NCI-H345 treated with DMSO at 0.1 percent for 48 hours (cell line): ENCODE data around the gene POLL.
"Not testable (repeated sequence)": the region's sequence is repeated elsewhere in the genome, so short reads cannot be mapped to it uniquely, and the experiment has no call there.

Source experiments
- DNase-seq: peaks from one replicate; lab custom pipeline; 2025; ENCODE audit not compliant: unreplicated experiment; lab: John Stamatoyannopoulos, UW

Gene POLL

GRCh38 chr10:101587725-101588653 is at the start of gene POLL, which contains the start of gene DPCD:
Gene POLL (minus strand): TSS chr10:101588257. CDS start chr10:101587360, 897 bp downstream.
Gene DPCD (plus strand): TSS chr10:101588321. CDS start chr10:101588337, 16 bp downstream.
- peak; percentile 72 for DNase-seq

GRCh38 chr10:101633510-101633909 is 45.5 kb upstream of the POLL start:
- not testable (repeated sequence) for DNase-seq

DNA sequence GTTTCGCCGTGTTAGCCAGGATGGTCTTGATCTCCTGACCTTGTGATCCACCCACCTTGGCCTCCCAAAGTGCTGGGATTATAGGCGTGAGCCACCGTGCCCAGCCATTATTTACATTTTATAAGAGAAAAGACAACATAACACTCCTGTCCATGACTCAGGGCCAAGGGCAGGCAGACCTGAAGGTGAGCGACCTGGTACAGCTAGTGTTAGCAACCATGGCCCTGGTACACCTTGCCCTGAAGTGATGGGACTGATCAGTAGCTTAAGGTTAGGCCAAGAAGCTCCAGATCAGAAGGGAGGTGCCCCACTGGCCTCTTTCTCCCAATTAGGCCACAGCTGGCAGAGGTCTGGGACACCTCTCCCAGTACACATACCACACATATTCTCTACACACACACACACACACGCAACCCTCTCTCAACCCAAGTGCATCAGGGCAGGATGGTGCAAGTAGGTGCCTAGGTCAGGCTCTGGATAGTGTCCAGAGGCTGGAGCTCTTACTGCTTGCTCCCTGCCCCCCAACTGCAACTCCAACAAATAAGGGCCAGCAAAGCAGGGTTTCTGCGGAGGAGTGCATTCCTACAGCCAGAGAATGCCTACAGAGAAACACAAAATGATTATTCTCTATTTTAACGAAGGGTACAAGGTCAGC is 43.9 kb upstream of the POLL start:
- DNase-seq = no peak

- DNase-seq = no peak
Measured at GRCh38 chr10:101630633-101630920, 42.5 kb upstream of the POLL start.

DNA sequence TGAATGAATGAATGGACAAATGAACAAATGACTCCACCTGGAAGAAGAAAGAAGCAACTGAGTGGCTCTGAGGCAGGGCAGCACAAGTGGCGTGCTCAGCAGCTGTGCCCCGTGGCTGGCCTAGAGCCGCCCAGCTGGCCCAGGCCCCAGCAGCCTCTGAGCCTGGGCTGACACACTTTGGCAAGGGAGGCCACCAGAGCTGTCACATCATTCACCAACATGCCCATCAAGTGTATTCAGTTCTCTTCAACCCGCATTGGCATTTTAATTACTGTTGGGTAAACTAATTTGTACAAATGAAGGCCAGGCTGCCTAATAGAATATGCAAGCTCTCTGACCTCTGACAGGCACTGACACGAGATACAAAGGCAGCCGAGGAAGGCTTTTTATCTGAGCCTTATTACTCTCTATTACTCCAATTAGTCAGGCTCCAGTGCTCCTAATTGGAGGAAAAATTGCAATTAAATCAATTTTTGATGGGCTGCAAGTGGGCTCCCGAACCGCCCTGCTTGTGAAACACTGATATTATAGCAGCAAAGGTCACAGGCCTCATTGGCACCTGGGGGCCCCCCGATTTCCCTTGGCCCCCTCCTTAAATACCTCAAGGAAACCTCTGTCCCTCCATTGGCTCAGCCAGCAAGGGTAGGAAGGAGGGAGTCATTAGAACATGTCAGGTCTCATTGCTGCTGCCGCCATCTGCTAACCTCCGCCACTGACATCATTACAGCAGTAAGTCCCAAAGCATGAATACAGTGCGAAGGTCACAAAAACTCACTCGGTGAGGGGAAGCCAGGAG is 42.0 kb upstream of the POLL start:
- DNase-seq = no peak

- no peak for DNase-seq
Measured at GRCh38 chr10:101625821-101626412, 37.9 kb upstream of the POLL start.

DNA sequence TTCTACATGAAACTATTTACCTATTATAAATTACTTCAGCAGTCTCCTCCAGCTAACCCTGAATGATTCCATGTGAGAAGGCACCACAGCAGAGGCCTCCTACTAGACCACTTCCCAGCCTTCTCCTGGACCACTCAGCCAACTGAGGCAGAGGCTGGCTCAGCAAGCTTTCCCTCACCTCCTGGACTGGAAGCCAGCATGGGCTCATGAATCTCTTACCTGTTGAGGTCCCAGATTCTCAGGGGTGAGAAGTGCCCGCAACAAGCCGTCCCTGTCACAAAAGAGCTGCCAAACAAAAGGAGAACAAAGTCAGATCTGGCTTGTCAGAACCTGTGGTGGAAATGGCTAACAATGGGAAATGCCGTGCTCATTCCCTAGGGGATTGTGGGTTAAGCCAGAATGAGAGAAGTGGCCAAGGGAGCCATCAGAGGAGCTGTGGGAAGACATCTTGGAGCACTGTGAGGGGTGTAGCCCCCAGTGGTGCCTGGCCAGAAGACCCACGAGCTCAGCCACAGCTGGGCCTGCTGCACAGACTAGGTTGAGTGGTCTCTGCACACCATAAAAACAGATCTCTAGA is 36.6 kb upstream of the POLL start:
- no peak for DNase-seq

- DNase-seq = no peak
Measured at GRCh38 chr10:101623528-101623927, 35.5 kb upstream of the POLL start.

DNA sequence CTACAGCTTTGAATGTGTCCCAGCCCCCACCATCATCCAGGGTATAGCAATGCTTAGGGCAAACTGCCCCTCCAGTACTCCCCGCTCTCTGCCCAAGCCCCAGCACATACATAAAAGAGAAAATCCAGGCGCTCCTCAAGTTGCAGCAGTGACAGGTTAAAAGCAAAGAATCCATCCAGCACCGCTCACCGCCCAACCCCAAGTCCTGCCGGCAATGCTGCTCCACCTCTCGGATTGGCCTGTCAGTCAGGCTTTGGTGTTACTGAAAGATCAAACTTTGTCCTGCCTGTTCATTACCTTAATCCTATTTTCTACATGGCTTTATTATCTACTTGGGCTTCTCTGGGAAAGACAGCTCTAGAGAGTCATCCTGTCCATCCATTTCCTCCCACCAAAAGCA is 31.9 kb upstream of the POLL start:
- no peak for DNase-seq

DNA sequence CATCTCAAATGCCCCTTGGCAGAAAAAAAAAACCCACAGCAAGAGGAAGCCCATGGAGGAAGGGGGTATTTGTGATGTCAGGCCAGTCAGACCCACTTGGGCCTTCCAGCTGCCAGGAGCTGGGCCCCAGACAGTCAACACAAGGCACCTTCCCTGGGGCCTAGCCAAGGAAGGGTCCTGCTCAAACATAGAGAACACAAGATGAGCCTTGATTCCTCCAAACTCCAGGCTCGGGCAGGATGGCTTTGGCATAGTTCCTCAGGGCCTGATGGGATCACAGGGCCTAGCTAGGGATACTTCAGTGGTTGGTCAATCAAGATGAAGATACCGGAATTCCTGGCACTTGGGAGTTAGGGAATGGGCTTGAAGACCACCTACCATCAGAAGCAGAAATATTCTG is 30.8 kb upstream of the POLL start:
- DNase-seq = no peak

- no peak for DNase-seq
Measured at GRCh38 chr10:101617824-101618568, 29.9 kb upstream of the POLL start.

DNA sequence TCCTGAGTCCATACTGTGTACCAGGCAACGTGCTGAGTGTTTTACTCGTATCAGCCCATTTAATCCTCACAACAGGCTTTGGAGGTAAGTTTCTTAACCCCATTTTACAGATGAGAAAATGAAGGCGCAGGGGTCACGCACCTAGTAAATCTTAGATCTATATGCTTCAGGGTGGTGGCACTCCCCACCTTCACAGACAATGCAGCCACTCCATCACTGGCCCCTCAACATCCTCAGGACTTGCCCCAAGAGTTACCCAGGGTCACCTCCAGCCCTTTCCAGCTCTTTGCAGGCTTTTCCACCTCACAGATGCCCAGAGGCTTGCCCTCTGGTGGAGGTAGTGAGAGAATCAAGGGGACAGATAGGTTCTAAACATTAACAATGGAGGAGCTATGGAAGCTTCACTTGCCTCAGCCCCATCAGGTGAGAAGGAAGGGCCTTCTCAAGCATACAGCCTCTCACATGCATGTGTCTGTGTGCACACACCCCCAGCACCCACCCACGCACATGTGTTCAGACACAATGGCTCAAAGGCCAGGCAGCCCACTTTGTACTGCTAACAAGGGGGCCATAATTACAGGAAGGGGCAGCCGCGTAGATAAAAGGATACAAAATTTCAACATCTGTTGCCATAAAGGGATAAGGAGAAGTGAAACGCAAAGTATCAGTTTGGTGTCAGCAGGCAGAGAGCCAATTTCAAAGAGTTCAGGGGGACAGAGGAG is 29.2 kb upstream of the POLL start:
- no peak for DNase-seq

DNA sequence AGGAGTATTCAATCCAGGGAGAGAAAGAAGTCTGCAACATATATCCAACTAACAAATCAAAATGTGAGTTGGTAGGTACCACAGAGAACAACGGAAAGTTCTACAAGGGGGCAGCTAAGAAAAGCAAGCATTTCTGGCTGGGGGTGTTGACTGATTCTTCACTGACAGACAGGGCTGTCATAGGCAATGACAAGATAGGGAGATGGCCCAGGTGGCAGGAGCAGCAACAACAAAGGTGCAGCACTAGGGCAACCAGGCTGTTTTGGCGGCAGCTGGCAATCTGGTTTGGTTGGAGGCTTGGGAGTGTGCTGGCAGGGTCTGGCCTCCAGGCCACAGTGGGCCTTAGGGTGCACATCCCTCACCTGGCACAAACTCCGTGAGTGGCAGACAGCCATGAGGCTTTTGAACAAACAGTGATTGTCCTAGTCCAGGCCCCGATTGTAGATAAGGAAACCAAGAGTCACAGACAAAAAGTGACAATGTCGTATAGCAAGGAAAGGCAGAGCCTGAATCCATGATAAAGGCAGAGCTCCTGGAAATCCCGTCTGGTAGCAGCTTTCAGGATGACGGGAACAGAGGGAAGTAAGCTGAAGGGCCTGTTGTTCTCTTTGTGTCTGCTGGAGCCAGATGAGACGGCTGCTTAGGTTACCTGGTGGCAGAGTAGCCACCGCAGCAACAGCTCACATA is 28.5 kb upstream of the POLL start:
- DNase-seq = no peak

- no peak for DNase-seq
Measured at GRCh38 chr10:101615525-101616116, 27.6 kb upstream of the POLL start.

DNA sequence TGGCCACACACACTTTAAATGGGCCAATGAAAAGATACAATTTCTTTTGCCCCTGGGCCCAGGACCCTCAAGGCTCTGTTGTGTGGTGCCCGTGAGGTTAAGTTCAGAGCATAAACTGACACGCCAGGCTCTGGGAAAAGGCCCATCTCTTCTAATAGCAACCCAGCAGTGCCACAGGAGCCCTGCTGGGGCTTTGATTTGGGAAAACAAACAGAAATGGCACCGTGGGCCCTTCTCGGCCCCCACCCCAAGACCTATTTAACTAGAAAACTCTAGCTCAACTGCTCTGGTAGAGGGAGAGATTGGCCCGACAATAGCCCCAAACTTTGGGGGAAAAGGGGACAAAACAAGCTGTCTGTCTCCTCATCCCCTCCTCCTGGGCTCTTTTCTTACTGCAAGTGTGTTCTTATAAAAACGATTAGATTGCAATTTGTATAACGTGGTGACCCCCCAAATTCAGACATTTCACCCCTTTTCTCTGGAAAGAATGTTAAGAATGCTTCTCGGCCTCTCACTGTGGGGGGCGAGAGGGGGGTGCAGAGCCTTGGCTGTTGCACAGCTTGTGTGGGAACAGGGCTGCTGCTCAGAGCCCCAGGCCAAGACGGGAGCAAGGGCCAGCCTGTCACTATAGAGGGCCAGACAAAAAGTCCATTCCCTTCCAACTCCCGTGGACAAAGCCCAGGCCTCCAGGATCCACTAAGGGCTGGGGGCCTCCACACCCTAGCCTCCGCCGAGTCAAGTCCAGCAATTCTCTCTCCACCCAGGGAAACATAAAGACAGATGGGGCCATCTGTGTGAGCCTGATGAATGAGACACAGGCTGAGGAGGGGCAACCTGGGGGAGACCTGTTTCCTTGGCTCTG is 26.8 kb upstream of the POLL start:
- no peak for DNase-seq

- no peak for DNase-seq
Measured at GRCh38 chr10:101613646-101614045, 25.6 kb upstream of the POLL start.

- DNase-seq = no peak
Measured at GRCh38 chr10:101612872-101613271, 24.8 kb upstream of the POLL start.

- DNase-seq = no peak
Measured at GRCh38 chr10:101612086-101612485, 24.0 kb upstream of the POLL start.
